Adrenal gland (tissue), 12 donors: ENCODE data around the gene ZC3H8. TPM values are rescaled to one million over a fixed set of nuclear protein-coding genes. Genes with fewer than 3 reads are reported as not detected.

ENCODE experiments used
- DNase-seq, 7 donors: peaks; one replicate each; pipeline ENCODE4 v3.0.0-alpha.2; 2019 to 2020
- H3K27ac ChIP-seq, 5 donors: fragments of 200-600 bp; sonication (generic) in 4 of 5; 1 replicate in 3 of 5; 2 replicates in 2 of 5; pipeline versions ENCODE4 v1.5.1 to v1.8.0; 2016 to 2020; ENCODE audit warnings: mild to moderate bottlenecking in 1 of 5
- H3K27me3 ChIP-seq: fragments of 200-600 bp; 2 replicates; pipeline ENCODE4 v1.8.0; 2021
- H3K36me3 ChIP-seq, 2 donors: fragments of 200-600 bp; replicated peaks in 1 of 2; 1 replicate in 1 of 2; 2 replicates in 1 of 2; pipeline versions ENCODE4 v1.5.1 to v1.8.0; 2018 to 2022
- H3K4me1 ChIP-seq, 2 donors: fragments of 200-600 bp; replicated peaks in 1 of 2; 1 replicate in 1 of 2; 2 replicates in 1 of 2; pipeline versions ENCODE4 v1.5.1 to v1.8.0; 2018 to 2021
- H3K4me3 ChIP-seq, 4 donors: fragments of 200-600 bp; sonication (generic) in 3 of 4; one replicate each; pipeline ENCODE4 v1.5.1; 2016 to 2018
- H3K9me3 ChIP-seq, 3 donors: fragments of 200-600 bp; sonication (generic) in 1 of 3; replicated peaks in 1 of 3; 1 replicate in 2 of 3; 2 replicates in 1 of 3; pipeline versions ENCODE4 v1.5.1 to v1.8.0; 2016 to 2021
- POLR2A ChIP-seq, 2 donors: fragments of 450-650 bp; IDR thresholded peaks; one replicate each; pipeline ENCODE4 v1.6.1; 2017; ENCODE audit warnings: antibody characterized with exemption in 2 of 2, mild to moderate bottlenecking in 2 of 2, moderate library complexity in 1 of 2
- WGBS, 4 donors: extraction: QIAGEN DNeasy Blood & Tissue Kit in 2 of 4; methylation state at CpG; one replicate each; pipeline versions ENCODE4 v1.1.5 to v1.1.7; 2013 to 2017; 5-methylcytosine and 5-hydroxymethylcytosine counted together
- intact Hi-C, 2 donors: fragments of 100-400 bp; cut with DNase I; formaldehyde crosslinking; loops; one replicate each; pipeline versions ENCODE4 v1.14.1 to v1.15.0; 2022 to 2023
- polyA plus RNA-seq, 3 donors: library from polyadenylated mRNA; stranded (reverse); fragments of 200-250 nt in 2 of 3; fragments of 350-450 nt in 1 of 3; fragmentation: Illumina TruSeq in 1 of 3; extraction: RNeasy Lipid Tissue Mini Kit (QIAGEN cat#74804) in 1 of 3; gene quantifications; one replicate each; pipeline ENCODE4 v1.2.3, GENCODE V29; 2013 to 2014
- total RNA-seq, 9 donors: library from RNA; depleted of rRNA in 4 of 9; stranded (reverse); fragments of >200 nt in 4 of 9; fragments of 120-200 nt in 1 of 9; fragmentation: NEBNext Ultra II Directional in 1 of 9; extraction: Animal tissue kit (Norgen Biotek cat#: 25700) in 1 of 9; gene quantifications; one replicate each; pipeline versions ENCODE4 v1.1.0 to v1.2.4, GENCODE V29; 2013 to 2023
- TF ChIP-seq, protein P1 (sequence below), 6 experiments: fragments of 450-650 bp in 4 of 6; fragments of 200-600 bp in 2 of 6; sonication (generic) in 1 of 6; IDR thresholded peaks; 1 replicate in 5 of 6; 2 replicates in 1 of 6; pipeline versions ENCODE4 v1.5.1 to v1.8.0; 2016 to 2021; ENCODE audit warnings: antibody characterized with exemption in 6 of 6, mild to moderate bottlenecking in 2 of 6, moderate library complexity in 1 of 6
- donor health status: healthy with polysubstance abuse.
- donor health status: Bipolar disorder and iron deficiency.
- donor health status: DM: yes; HTN: yes; CAD: no.
- donor health status: DM: no; HTN: no; CAD: no.
- donor health status: DM: no; HTN: no; CAD: no.
- donor health status: DM: yes; HTN: yes; CAD: no.

Gene ZC3H8
- total and polyA plus RNA-seq, 12 donors: 0.85 to 17.4 (median 7.6) TPM

DNA sequence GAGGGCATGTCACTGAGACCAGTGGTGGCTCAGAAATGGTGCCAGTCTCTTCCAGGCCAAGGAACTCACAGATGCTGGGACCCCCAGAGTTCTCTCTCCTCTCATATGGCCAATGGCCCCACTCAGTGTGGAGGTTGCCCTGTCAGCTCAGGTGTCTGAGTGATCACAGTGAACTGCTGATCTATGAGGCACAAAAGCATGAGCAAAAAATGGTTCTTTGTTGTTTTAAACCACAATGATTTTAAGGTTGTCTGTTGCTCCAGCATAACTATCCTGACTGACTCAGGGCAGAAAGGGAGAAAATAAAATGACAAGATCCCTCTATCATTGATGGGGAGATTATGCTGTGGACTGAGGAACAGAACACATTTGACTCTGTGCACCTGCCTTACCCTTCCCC is 58.9 kb downstream of the ZC3H8 start:
- TF ChIP-seq, protein P1, sequence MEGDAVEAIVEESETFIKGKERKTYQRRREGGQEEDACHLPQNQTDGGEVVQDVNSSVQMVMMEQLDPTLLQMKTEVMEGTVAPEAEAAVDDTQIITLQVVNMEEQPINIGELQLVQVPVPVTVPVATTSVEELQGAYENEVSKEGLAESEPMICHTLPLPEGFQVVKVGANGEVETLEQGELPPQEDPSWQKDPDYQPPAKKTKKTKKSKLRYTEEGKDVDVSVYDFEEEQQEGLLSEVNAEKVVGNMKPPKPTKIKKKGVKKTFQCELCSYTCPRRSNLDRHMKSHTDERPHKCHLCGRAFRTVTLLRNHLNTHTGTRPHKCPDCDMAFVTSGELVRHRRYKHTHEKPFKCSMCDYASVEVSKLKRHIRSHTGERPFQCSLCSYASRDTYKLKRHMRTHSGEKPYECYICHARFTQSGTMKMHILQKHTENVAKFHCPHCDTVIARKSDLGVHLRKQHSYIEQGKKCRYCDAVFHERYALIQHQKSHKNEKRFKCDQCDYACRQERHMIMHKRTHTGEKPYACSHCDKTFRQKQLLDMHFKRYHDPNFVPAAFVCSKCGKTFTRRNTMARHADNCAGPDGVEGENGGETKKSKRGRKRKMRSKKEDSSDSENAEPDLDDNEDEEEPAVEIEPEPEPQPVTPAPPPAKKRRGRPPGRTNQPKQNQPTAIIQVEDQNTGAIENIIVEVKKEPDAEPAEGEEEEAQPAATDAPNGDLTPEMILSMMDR (IDR thresholded peaks at IDR 0.05): no peak
- TF ChIP-seq POLR2A (IDR thresholded peaks at IDR 0.05): no peak
- H3K36me3 ChIP-seq: no peaks in the 10 kb centered on the region
- no peaks in the 10 kb centered on the region for H3K9me3 ChIP-seq
- H3K4me1 ChIP-seq: no peaks in the 10 kb centered on the region
- H3K27me3 ChIP-seq: no peaks in the 10 kb centered on the region
- no peak overlapping the region for H3K27ac ChIP-seq
- no peak for DNase-seq
- H3K4me3 ChIP-seq: no peak overlapping the region
- intact Hi-C loops: no loop called here

DNA sequence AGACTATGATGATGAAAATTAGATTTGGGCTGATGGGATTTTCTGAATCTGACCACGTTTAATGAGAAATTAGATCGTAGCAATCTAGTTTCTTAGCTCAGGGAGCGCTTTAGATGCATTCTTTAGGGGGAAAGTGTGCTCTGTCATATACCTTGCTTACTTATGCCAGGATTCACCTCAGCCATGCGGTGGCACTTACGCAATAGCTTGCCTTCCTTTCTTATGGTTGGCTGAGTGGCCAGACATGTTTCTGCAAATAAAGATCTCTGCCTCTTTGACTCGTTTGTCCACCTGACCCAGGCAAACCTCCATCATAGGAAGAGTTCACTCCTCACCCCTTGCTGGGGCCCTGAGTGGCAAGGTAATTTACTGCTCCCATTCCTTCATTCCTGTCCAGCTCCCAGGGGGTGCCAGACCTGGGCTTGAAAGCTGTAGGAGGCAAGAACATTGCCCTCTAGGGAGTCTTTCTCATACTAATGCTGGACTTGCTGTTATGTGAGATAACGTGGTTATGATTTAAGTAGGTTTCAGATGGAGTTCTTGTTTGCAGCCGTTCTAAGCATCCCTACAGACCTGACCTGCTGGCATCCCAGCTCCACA is 59.6 kb downstream of the ZC3H8 start:
- intact Hi-C loops: no loop called here
- no peak for DNase-seq
- Histone ChIP-seq H3K27ac (no peak overlapping the region), H3K27me3 (no peaks in the 10 kb centered on the region), H3K4me1 (no peaks in the 10 kb centered on the region), H3K4me3 (no peak overlapping the region), H3K9me3 (no peaks in the 10 kb centered on the region), H3K36me3 (no peaks in the 10 kb centered on the region)
- 82 to 91% (median 87%) methylated on average over 7 to 8 of the region's 8 CpGs for WGBS, 4 donors
- TF ChIP-seq, protein P1 (IDR thresholded peaks at IDR 0.05): no peak
- no peak for TF ChIP-seq POLR2A (IDR thresholded peaks at IDR 0.05)

DNA sequence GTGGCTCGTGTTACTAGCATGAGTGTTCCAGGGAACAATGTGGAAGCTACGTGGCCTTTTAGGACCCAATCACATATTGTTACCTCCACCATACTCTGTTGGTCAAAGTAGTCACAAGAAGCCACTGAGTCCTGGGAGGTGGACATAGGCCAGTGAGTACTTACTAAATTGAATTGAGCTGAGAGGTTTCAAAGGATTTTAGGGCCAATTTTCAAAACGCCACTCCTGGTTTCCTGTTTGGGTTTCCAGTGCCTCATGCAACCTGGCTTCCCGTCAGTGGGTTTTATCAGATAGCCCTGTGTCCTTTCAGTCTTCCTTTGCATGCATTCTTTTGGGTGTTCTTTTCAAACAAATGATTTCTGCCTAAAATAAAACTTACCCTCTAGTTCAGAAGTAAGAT is 60.4 kb downstream of the ZC3H8 start:
- no peak for DNase-seq
- H3K36me3 ChIP-seq: no peaks in the 10 kb centered on the region
- H3K27ac ChIP-seq: no peak overlapping the region
- intact Hi-C loops: no loop called here
- no peak overlapping the region for H3K4me3 ChIP-seq
- TF ChIP-seq, protein P1 (IDR thresholded peaks at IDR 0.05): no peak
- no peak for TF ChIP-seq POLR2A (IDR thresholded peaks at IDR 0.05)
- 64 to 86% (median 79%) methylated on average over 3 to 4 of the region's 4 CpGs for WGBS, 4 donors
- H3K4me1 ChIP-seq: no peaks in the 10 kb centered on the region
- no peaks in the 10 kb centered on the region for H3K9me3 ChIP-seq
- H3K27me3 ChIP-seq: no peaks in the 10 kb centered on the region

DNA sequence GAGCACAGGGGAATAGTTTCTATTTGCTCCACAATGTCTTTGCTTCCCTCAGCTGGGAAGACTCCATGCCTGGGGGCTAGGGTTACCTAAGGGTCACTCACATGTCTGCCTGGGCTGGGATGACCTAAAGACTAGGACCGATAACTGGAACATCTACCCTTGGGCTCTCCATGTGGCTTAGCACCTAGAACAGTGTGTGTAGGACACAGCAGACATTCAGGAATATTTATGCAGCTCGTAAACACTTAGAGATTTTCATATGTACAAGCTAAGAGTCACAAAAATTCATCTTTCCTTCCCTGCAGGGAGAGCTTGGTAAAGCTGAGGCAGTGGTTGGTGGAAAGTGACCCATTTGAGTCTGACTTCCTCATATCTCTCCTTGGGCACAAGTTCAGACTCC is 60.8 kb downstream of the ZC3H8 start:
- DNase-seq: no peak
- intact Hi-C loops: no loop called here

More for the DNA sequence above, 60.8 kb downstream of the ZC3H8 start:
- 88 to 96% (median 92%) methylated on average over 2 of the region's 2 CpGs for WGBS, 4 donors
- Histone ChIP-seq H3K27me3 (no peaks in the 10 kb centered on the region), H3K9me3 (no peaks in the 10 kb centered on the region), H3K4me1 (no peaks in the 10 kb centered on the region), H3K27ac (no peak overlapping the region), H3K4me3 (no peak overlapping the region), H3K36me3 (no peaks in the 10 kb centered on the region)
- TF ChIP-seq POLR2A (IDR thresholded peaks at IDR 0.05): no peak
- TF ChIP-seq, protein P1 (IDR thresholded peaks at IDR 0.05): no peak
